ENCODE data around the gene OTUD3. TPM values are rescaled to one million over a fixed set of nuclear protein-coding genes. Genes with fewer than 3 reads are reported as not detected.
A peak's percentile ranks its signal among the peaks of the same experiment; 100 is the strongest.
"Not testable (repeated sequence)": the region's sequence is repeated elsewhere in the genome, so short reads cannot be mapped to it uniquely, and the experiment has no call there.

Gene OTUD3
- total RNA-seq, 1 experiment from 2014 or later, result 14.7 TPM

- no peak for DNase-seq
- H3K9me3 Mint-ChIP-seq (ENCODE audit: low read depth, unreplicated experiment), result no peaks in the 10 kb centered on the region
- no peak for TF ChIP-seq CTCF (IDR thresholded peaks at IDR 0.05; ENCODE audit: unreplicated experiment)
- BruUV-seq (replicated peaks), result no TSS peak
- H3K27ac Mint-ChIP-seq (ENCODE audit: unreplicated experiment), result no peak overlapping the region
- intact Hi-C loops (cut with micrococcal nuclease; ENCODE audit: unreplicated experiment), result no loop called here
- CTCF ChIA-PET, result no interaction called here
- H3K27me3 Mint-ChIP-seq (ENCODE audit: unreplicated experiment), result no peaks in the 10 kb centered on the region
- no peaks in the 10 kb centered on the region for H3K36me3 Mint-ChIP-seq (ENCODE audit: insufficient read depth, unreplicated experiment)
- no peak overlapping the region for H3K4me3 Mint-ChIP-seq (ENCODE audit: low read depth, unreplicated experiment)
- H3K4me1 Mint-ChIP-seq (ENCODE audit: low read depth, unreplicated experiment), result peaks cover 16% of the 10 kb centered on the region
Measured at GRCh38 chr1:19844731-19845495, 37.3 kb upstream of the OTUD3 start.

- H3K27ac Mint-ChIP-seq (ENCODE audit: unreplicated experiment), result no peak overlapping the region
- no peak for TF ChIP-seq CTCF (IDR thresholded peaks at IDR 0.05; ENCODE audit: unreplicated experiment)
- peaks cover 16% of the 10 kb centered on the region for H3K4me1 Mint-ChIP-seq (ENCODE audit: low read depth, unreplicated experiment)
- H3K4me3 Mint-ChIP-seq (ENCODE audit: low read depth, unreplicated experiment), result no peak overlapping the region
- intact Hi-C loops (cut with micrococcal nuclease; ENCODE audit: unreplicated experiment), result no loop called here
- H3K9me3 Mint-ChIP-seq (ENCODE audit: low read depth, unreplicated experiment), result no peaks in the 10 kb centered on the region
- no peak for DNase-seq
- H3K36me3 Mint-ChIP-seq (ENCODE audit: insufficient read depth, unreplicated experiment), result no peaks in the 10 kb centered on the region
- no TSS peak for BruUV-seq (replicated peaks)
- no peaks in the 10 kb centered on the region for H3K27me3 Mint-ChIP-seq (ENCODE audit: unreplicated experiment)
- CTCF ChIA-PET, result no interaction called here
Measured at GRCh38 chr1:19845555-19845954, 36.6 kb upstream of the OTUD3 start.

- no TSS peak for BruUV-seq (replicated peaks)
- no peaks in the 10 kb centered on the region for H3K27me3 Mint-ChIP-seq (ENCODE audit: unreplicated experiment)
- no peaks in the 10 kb centered on the region for H3K9me3 Mint-ChIP-seq (ENCODE audit: low read depth, unreplicated experiment)
- CTCF ChIA-PET, result interaction anchor here (0.5 to 0.6 kb wide), 2 partner anchors 374 to 601 kb away, joined by 3 to 6 read pairs; no protein-coding TSS in a partner anchor
- H3K27ac Mint-ChIP-seq (ENCODE audit: unreplicated experiment), result no peak overlapping the region
- intact Hi-C loops (cut with micrococcal nuclease; ENCODE audit: unreplicated experiment), result no loop called here
- DNase-seq, result no peak
- no peak overlapping the region for H3K4me3 Mint-ChIP-seq (ENCODE audit: low read depth, unreplicated experiment)
- H3K4me1 Mint-ChIP-seq (ENCODE audit: low read depth, unreplicated experiment), result peaks cover 16% of the 10 kb centered on the region
- no peak for TF ChIP-seq CTCF (IDR thresholded peaks at IDR 0.05; ENCODE audit: unreplicated experiment)
- H3K36me3 Mint-ChIP-seq (ENCODE audit: insufficient read depth, unreplicated experiment), result no peaks in the 10 kb centered on the region
Measured at GRCh38 chr1:19846338-19846737, 35.9 kb upstream of the OTUD3 start.

GRCh38 chr1:19847334-19847733, 34.9 kb upstream of the OTUD3 start:
- intact Hi-C loops (cut with micrococcal nuclease; ENCODE audit: unreplicated experiment), result not testable (repeated sequence)

GRCh38 chr1:19849307-19849706, 32.9 kb upstream of the OTUD3 start:
- intact Hi-C loops (cut with micrococcal nuclease; ENCODE audit: unreplicated experiment); H3K36me3 Mint-ChIP-seq (ENCODE audit: insufficient read depth, unreplicated experiment); H3K4me3 Mint-ChIP-seq (ENCODE audit: low read depth, unreplicated experiment); H3K9me3 Mint-ChIP-seq (ENCODE audit: low read depth, unreplicated experiment); H3K27ac Mint-ChIP-seq (ENCODE audit: unreplicated experiment); BruUV-seq (replicated peaks); CTCF ChIA-PET; DNase-seq; H3K27me3 Mint-ChIP-seq (ENCODE audit: unreplicated experiment): not testable (repeated sequence)
- peaks cover 16% of the 10 kb centered on the region for H3K4me1 Mint-ChIP-seq (ENCODE audit: low read depth, unreplicated experiment)

More at GRCh38 chr1:19847334-19847733, 34.9 kb upstream of the OTUD3 start:
- H3K9me3 Mint-ChIP-seq (ENCODE audit: low read depth, unreplicated experiment); DNase-seq; H3K27me3 Mint-ChIP-seq (ENCODE audit: unreplicated experiment); H3K36me3 Mint-ChIP-seq (ENCODE audit: insufficient read depth, unreplicated experiment); CTCF ChIA-PET; BruUV-seq (replicated peaks): not testable (repeated sequence)
- peak overlapping the region; percentile 60 for H3K27ac Mint-ChIP-seq (ENCODE audit: unreplicated experiment)
- H3K4me3 Mint-ChIP-seq (ENCODE audit: low read depth, unreplicated experiment), result peak overlapping the region; percentile 65
- H3K4me1 Mint-ChIP-seq (ENCODE audit: low read depth, unreplicated experiment), result peaks cover 16% of the 10 kb centered on the region
